HG03342 (cell line): ENCODE results near the gene MS4A15.
"Not testable (repeated sequence)": the region's sequence is repeated elsewhere in the genome, so short reads cannot be mapped to it uniquely, and the experiment has no call there.

ENCODE experiments used
- ATAC-seq: cut with Tn5 transposase; IDR thresholded peaks from one replicate; pipeline ENCODE4 v1.9.1; 2021; ENCODE audit warnings: mild to moderate bottlenecking, moderate library complexity; ENCODE audit not compliant: unreplicated experiment

MS4A15 gene

GRCh38 chr11:60753309-60753708 lies 3.4 kb upstream of the MS4A15 start:
- no peak for ATAC-seq

- ATAC-seq, result no peak
Measured at GRCh38 chr11:60754887-60755286, 1.8 kb upstream of the MS4A15 start.

- ATAC-seq, result no peak
Measured at GRCh38 chr11:60757231-60757800, 649 bp downstream of the MS4A15 start.

GRCh38 chr11:60758671-60759070 lies 2.0 kb downstream of the MS4A15 start:
- ATAC-seq, result not testable (repeated sequence)

GRCh38 chr11:60759438-60760225 lies 3.0 kb downstream of the MS4A15 start:
- ATAC-seq, result not testable (repeated sequence)

- no peak for ATAC-seq
Measured at GRCh38 chr11:60761436-60762190, 4.9 kb downstream of the MS4A15 start.

GRCh38 chr11:60762851-60763691 lies 6.4 kb downstream of the MS4A15 start:
- peak; percentile 70 for ATAC-seq

- ATAC-seq, result no peak
Measured at GRCh38 chr11:60763692-60764369, 7.2 kb downstream of the MS4A15 start.

GRCh38 chr11:60764879-60765278 lies 8.2 kb downstream of the MS4A15 start:
- ATAC-seq, result peak; percentile 38

GRCh38 chr11:60765355-60765754 lies 8.7 kb downstream of the MS4A15 start:
- no peak for ATAC-seq

GRCh38 chr11:60766547-60766946 lies 9.9 kb downstream of the MS4A15 start:
- ATAC-seq, result no peak

GRCh38 chr11:60767388-60767811 lies 10.7 kb downstream of the MS4A15 start:
- ATAC-seq, result no peak

GRCh38 chr11:60768202-60768601 lies 11.5 kb downstream of the MS4A15 start:
- no peak for ATAC-seq

- no peak for ATAC-seq
Measured at GRCh38 chr11:60769273-60769672, 12.6 kb downstream of the MS4A15 start.

- ATAC-seq, result no peak
Measured at GRCh38 chr11:60769811-60770210, 13.1 kb downstream of the MS4A15 start.

- no peak for ATAC-seq
Measured at GRCh38 chr11:60771146-60771545, 14.5 kb downstream of the MS4A15 start.

- ATAC-seq, result peak; percentile 63
Measured at GRCh38 chr11:60771879-60772525, 15.3 kb downstream of the MS4A15 start.

- ATAC-seq, result no peak
Measured at GRCh38 chr11:60772666-60773065, 16.0 kb downstream of the MS4A15 start.

GRCh38 chr11:60774726-60775125 lies 18.1 kb downstream of the MS4A15 start:
- no peak for ATAC-seq
